H1 (cell line): Measurements from ENCODE around the gene SLC28A1. TPM values are rescaled to one million over a fixed set of nuclear protein-coding genes. Genes with fewer than 3 reads are reported as not detected.
"Not testable (repeated sequence)": the region's sequence is repeated elsewhere in the genome, so short reads cannot be mapped to it uniquely, and the experiment has no call there.

Experiments
- CTCF ChIA-PET: fragments of 300-600 bp; sonication (Branson Sonifier 250); formaldehyde crosslinking; loops from one replicate; lab custom pipeline; 2021; ENCODE audit not compliant: partially characterized antibody; lab: Charles Lee
- POLR2A ChIA-PET: fragments of 300-600 bp; sonication (Branson Sonifier 250); formaldehyde crosslinking; loops from one replicate; lab custom pipeline; 2021; ENCODE audit warnings: inconsistent platforms; ENCODE audit not compliant: partially characterized antibody; lab: Charles Lee
- DNase-seq, 2 experiments: peaks; one replicate each; pipeline versions ENCODE4 v3.0.0 to v3.0.0-alpha.2; 2010 to 2022; ENCODE audit warnings: low spot score in 2 of 2, low read depth in 1 of 2, mixed read lengths in 1 of 2
- FAIRE-seq: peaks from 2 replicates; lab custom pipeline; 2011; peaks lifted over from hg19 to GRCh38; lab: Jason Lieb, UNC
- H2AFZ ChIP-seq: 2 replicates; pipeline ENCODE4 v1.8.1; 2012; ENCODE audit warnings: low read length, inconsistent platforms
- H2AK5ac ChIP-seq: 2 replicates; pipeline ENCODE4 v1.6.1; 2013; ENCODE audit warnings: low read depth, low read length
- H2BK120ac ChIP-seq: replicated peaks from 2 replicates; pipeline ENCODE3; 2013; ENCODE audit warnings: low read depth, low read length, inconsistent platforms
- H2BK12ac ChIP-seq: 2 replicates; pipeline ENCODE4 v1.6.1; 2013; ENCODE audit warnings: low read depth, low read length
- H2BK15ac ChIP-seq: 2 replicates; pipeline ENCODE4 v1.6.1; 2013; ENCODE audit warnings: low read length
- H2BK20ac ChIP-seq: 2 replicates; pipeline ENCODE4 v1.6.1; 2013; ENCODE audit warnings: low read length
- H2BK5ac ChIP-seq: 2 replicates; pipeline ENCODE4 v1.6.1; 2013; ENCODE audit warnings: low read depth, low read length
- H3K14ac ChIP-seq: 2 replicates; pipeline ENCODE4 v1.6.1; 2013; ENCODE audit warnings: inconsistent platforms; ENCODE audit not compliant: insufficient read length
- H3K18ac ChIP-seq: 2 replicates; pipeline ENCODE4 v1.6.1; 2013; ENCODE audit warnings: low read length; ENCODE audit errors: extremely low read depth
- H3K23ac ChIP-seq: 2 replicates; pipeline ENCODE4 v1.6.1; 2013; ENCODE audit warnings: inconsistent platforms; ENCODE audit not compliant: insufficient read length
- H3K23me2 ChIP-seq: 2 replicates; pipeline ENCODE4 v1.6.1; 2013; ENCODE audit warnings: low read depth, low read length
- H3K27ac ChIP-seq: 2 replicates; pipeline ENCODE4 v1.6.1; 2011; ENCODE audit warnings: low read depth, low read length, inconsistent platforms
- H3K27me3 ChIP-seq, 4 experiments: replicated peaks in 1 of 4; 1 replicate in 1 of 4; 2 replicates in 3 of 4; pipeline versions ENCODE4 v1.6.1 to v1.8.1; 2011 to 2013; ENCODE audit warnings: low read length in 3 of 4, mild to moderate bottlenecking in 3 of 4, inconsistent platforms in 2 of 4, mixed read lengths in 2 of 4, moderate library complexity in 1 of 4; ENCODE audit not compliant: control insufficient read depth in 3 of 4, insufficient read depth in 3 of 4; ENCODE audit errors: extremely low read depth in 1 of 4
- H3K36me3 ChIP-seq, 4 experiments: 2 replicates each; pipeline versions ENCODE4 v1.6.1 to v1.8.1; 2011 to 2013; ENCODE audit warnings: mild to moderate bottlenecking in 4 of 4, low read length in 3 of 4, moderate library complexity in 2 of 4, control low read depth in 1 of 4, inconsistent platforms in 1 of 4; ENCODE audit not compliant: insufficient read depth in 4 of 4, control insufficient read depth in 2 of 4
- H3K4ac ChIP-seq: replicated peaks from 2 replicates; pipeline ENCODE3; 2013; ENCODE audit warnings: low read length, low read depth, mixed read lengths, inconsistent platforms; ENCODE audit not compliant: insufficient read length
- H3K4me1 ChIP-seq, 4 experiments: replicated peaks in 1 of 4; 1 replicate in 1 of 4; 2 replicates in 3 of 4; pipeline versions ENCODE4 v1.6.1 to v1.8.1; 2011 to 2013; ENCODE audit warnings: low read length in 3 of 4, inconsistent platforms in 2 of 4, mixed read lengths in 1 of 4; ENCODE audit not compliant: insufficient read depth in 4 of 4, control insufficient read depth in 3 of 4
- H3K4me2 ChIP-seq, 2 experiments: 2 replicates each; pipeline versions ENCODE4 v1.6.1 to v1.8.1; 2011 to 2013; ENCODE audit warnings: low read depth in 2 of 2, low read length in 2 of 2, control low read depth in 1 of 2, inconsistent platforms in 1 of 2, mild to moderate bottlenecking in 1 of 2; ENCODE audit not compliant: insufficient read depth in 1 of 2
- H3K4me3 ChIP-seq, 4 experiments: fragments of 200-600, 300-600 bp in 1 of 4; sonication (generic), shearing (Covaris generic), sonication (Bioruptor Twin) in 1 of 4; 2 replicates each; pipeline versions ENCODE4 v1.5.1 to v1.8.1; 2011 to 2016; ENCODE audit warnings: low read length in 4 of 4, low read depth in 3 of 4, control low read depth in 2 of 4, inconsistent platforms in 2 of 4, mild to moderate bottlenecking in 2 of 4, mixed read lengths in 1 of 4, moderate library complexity in 1 of 4; ENCODE audit not compliant: insufficient read depth in 2 of 4; ENCODE audit errors: extremely low read depth in 1 of 4
- H3K56ac ChIP-seq: replicated peaks from 2 replicates; pipeline ENCODE3; 2013; ENCODE audit warnings: low read depth, mild to moderate bottlenecking, mixed read lengths, low read length, inconsistent platforms; ENCODE audit not compliant: insufficient read length
- H3K79me1 ChIP-seq: 2 replicates; pipeline ENCODE4 v1.6.1; 2013; ENCODE audit warnings: low read depth, low read length, control low read depth
- H3K79me2 ChIP-seq, 2 experiments: 2 replicates each; pipeline versions ENCODE4 v1.6.1 to v1.8.1; 2012 to 2013; ENCODE audit warnings: low read length in 2 of 2, mild to moderate bottlenecking in 2 of 2, inconsistent platforms in 1 of 2; ENCODE audit not compliant: insufficient read depth in 2 of 2, control insufficient read depth in 1 of 2
- H3K9ac ChIP-seq, 4 experiments: replicated peaks in 1 of 4; 1 replicate in 1 of 4; 2 replicates in 3 of 4; pipeline versions ENCODE4 v1.6.1 to v1.8.1; 2011 to 2013; ENCODE audit warnings: low read depth in 3 of 4, low read length in 3 of 4, control low read depth in 2 of 4, mild to moderate bottlenecking in 2 of 4, moderate library complexity in 2 of 4, inconsistent platforms in 1 of 4; ENCODE audit errors: extremely low read depth in 1 of 4
- H3K9me3 ChIP-seq, 2 experiments: 2 replicates each; pipeline versions ENCODE4 v1.6.1 to v1.8.1; 2012 to 2013; ENCODE audit warnings: mild to moderate bottlenecking in 2 of 2, moderate library complexity in 2 of 2, control low read depth in 1 of 2, inconsistent platforms in 1 of 2, low read depth in 1 of 2, low read length in 1 of 2, mixed read lengths in 1 of 2; ENCODE audit not compliant: insufficient read depth in 2 of 2
- H4K20me1 ChIP-seq, 2 experiments: replicated peaks in 1 of 2; 2 replicates each; pipeline versions ENCODE3 to v1.8.1; 2011 to 2013; ENCODE audit warnings: inconsistent platforms in 2 of 2, low read length in 2 of 2, mild to moderate bottlenecking in 1 of 2; ENCODE audit not compliant: insufficient read depth in 2 of 2, control insufficient read depth in 1 of 2
- H4K5ac ChIP-seq: 2 replicates; pipeline ENCODE4 v1.6.1; 2013; ENCODE audit warnings: low read length, low read depth, mixed read lengths, inconsistent platforms; ENCODE audit not compliant: insufficient read length
- H4K8ac ChIP-seq: 2 replicates; pipeline ENCODE4 v1.8.0; 2013; ENCODE audit warnings: mild to moderate bottlenecking, moderate library complexity, low read length, inconsistent platforms; ENCODE audit not compliant: insufficient read depth; ENCODE audit errors: extremely low read depth
- H4K91ac ChIP-seq: replicated peaks from 2 replicates; pipeline ENCODE3; 2013; ENCODE audit warnings: low read length, mixed read lengths, inconsistent platforms; ENCODE audit not compliant: insufficient read length
- CEBPB ChIP-seq: IDR thresholded peaks from 2 replicates; pipeline ENCODE4 v1.6.1; 2012; ENCODE audit warnings: low read depth, low read length
- NANOG ChIP-seq: IDR thresholded peaks from 2 replicates; pipeline ENCODE4 v1.6.1; 2011; ENCODE audit warnings: low read length, low read depth, mild to moderate bottlenecking, inconsistent platforms; ENCODE audit not compliant: insufficient read depth, poor library complexity, severe bottlenecking
- SIRT6 ChIP-seq: IDR thresholded peaks from one replicate; pipeline ENCODE4 v1.7.1; 2012; ENCODE audit warnings: low read length, inconsistent platforms
- USF2 ChIP-seq: IDR thresholded peaks from 2 replicates; pipeline ENCODE4 v1.6.1; 2011; ENCODE audit warnings: low read length, improper control_type of control experiment
- WGBS, 2 experiments: shearing (Covaris generic) in 1 of 2; methylation state at CpG; one replicate each; pipeline versions ENCODE4 v1.1.6 to v1.1.7; 2013 to 2015; ENCODE audit warnings: low lambda C conversion rate in 2 of 2, mixed read lengths in 2 of 2, inconsistent platforms in 1 of 2, low coverage in 1 of 2, missing lambda C conversion rate in 1 of 2; ENCODE audit not compliant: insufficient replicate concordance in 2 of 2, insufficient coverage in 1 of 2, insufficient read length in 1 of 2; ENCODE audit errors: extremely low coverage in 1 of 2, missing lambda C conversion rate in 1 of 2; 5-methylcytosine and 5-hydroxymethylcytosine counted together
- polyA plus RNA-seq, 7 experiments: library from polyadenylated mRNA; depleted of rRNA in 3 of 7; stranded (reverse) in 5 of 7; unstranded in 2 of 7; fragments of >200 nt in 5 of 7; fragments of 200-250 nt in 2 of 7; gene quantifications; 1 replicate in 5 of 7; 2 replicates in 1 of 7; 4 replicates in 1 of 7; pipeline versions ENCODE4 v1.2.1 to v1.2.3, GENCODE V29; 2011 to 2013; ENCODE audit warnings: missing spikeins in 2 of 7, mixed read lengths in 2 of 7
- total RNA-seq: library from RNA; stranded (reverse); fragmentation: NEBNext Ultra II Directional; extraction: Animal tissue kit (Norgen Biotek cat#: 25700); gene quantifications from 2 replicates; pipeline ENCODE4 v1.2.1, GENCODE V29; 2021

Gene SLC28A1
- total and polyA plus RNA-seq, 2 of the 8 experiments (the other 6 are each of a cell fraction or from before 2014, with no cell fraction given), result 0.09 TPM; not detected in 1

GRCh38 chr15:84876269-84876668 is 8.2 kb upstream of the SLC28A1 start (continued):
- TF ChIP-seq SIRT6 (no peak), CEBPB (no peak), NANOG (no peak), USF2 (no peak)

- H3K4me1 ChIP-seq, H3K9me3 ChIP-seq, H2AK5ac ChIP-seq, H3K18ac ChIP-seq, H4K91ac ChIP-seq, FAIRE-seq, H2AFZ ChIP-seq, H2BK20ac ChIP-seq, H3K27ac ChIP-seq, H3K4me2 ChIP-seq, H4K20me1 ChIP-seq, H3K56ac ChIP-seq, H3K4me3 ChIP-seq, H3K79me1 ChIP-seq, H3K79me2 ChIP-seq, H2BK120ac ChIP-seq, H3K14ac ChIP-seq, H4K5ac ChIP-seq, H3K27me3 ChIP-seq, H3K36me3 ChIP-seq, H3K23ac ChIP-seq, H2BK12ac ChIP-seq, H3K23me2 ChIP-seq, DNase-seq, H3K4ac ChIP-seq, H2BK15ac ChIP-seq, H3K9ac ChIP-seq, H2BK5ac ChIP-seq, H4K8ac ChIP-seq: not testable (repeated sequence)
- 88% methylated on average over 3 of the region's 3 CpGs; no CpG with 5 or more reads in 1 of the 2 experiments for WGBS, 2 experiments
- POLR2A ChIA-PET, result interaction anchor here (1.0 to 1.8 kb wide), 3 partner anchors 9 to 45 kb away, joined by 3 to 6 read pairs (median 4); no protein-coding TSS in a partner anchor
- CTCF ChIA-PET, result interaction anchor here (0.6 to 4.6 kb wide), 30 partner anchors 10 to 306 kb away, joined by 3 to 74 read pairs (median 4); no protein-coding TSS in a partner anchor
Measured at GRCh38 chr15:84877701-84878100, 6.8 kb upstream of the SLC28A1 start.
